H1 (cell line): ENCODE data around the gene RSU1. TPM values are rescaled to one million over a fixed set of nuclear protein-coding genes. Genes with fewer than 3 reads are reported as not detected.
A peak's percentile ranks its signal among the peaks of the same experiment; 100 is the strongest.

Experiments
- CTCF ChIA-PET: fragments of 300-600 bp; sonication (Branson Sonifier 250); formaldehyde crosslinking; loops from one replicate; lab custom pipeline; 2021; ENCODE audit not compliant: partially characterized antibody; lab: Charles Lee
- POLR2A ChIA-PET: fragments of 300-600 bp; sonication (Branson Sonifier 250); formaldehyde crosslinking; loops from one replicate; lab custom pipeline; 2021; ENCODE audit warnings: inconsistent platforms; ENCODE audit not compliant: partially characterized antibody; lab: Charles Lee
- DNase-seq, 2 experiments: peaks; one replicate each; pipeline versions ENCODE4 v3.0.0 to v3.0.0-alpha.2; 2010 to 2022; ENCODE audit warnings: low spot score in 2 of 2, low read depth in 1 of 2, mixed read lengths in 1 of 2
- FAIRE-seq: peaks from 2 replicates; lab custom pipeline; 2011; peaks lifted over from hg19 to GRCh38; lab: Jason Lieb, UNC
- H2AFZ ChIP-seq: 2 replicates; pipeline ENCODE4 v1.8.1; 2012; ENCODE audit warnings: low read length, inconsistent platforms
- H2AK5ac ChIP-seq: 2 replicates; pipeline ENCODE4 v1.6.1; 2013; ENCODE audit warnings: low read depth, low read length
- H2BK120ac ChIP-seq: replicated peaks from 2 replicates; pipeline ENCODE3; 2013; ENCODE audit warnings: low read depth, low read length, inconsistent platforms
- H2BK12ac ChIP-seq: 2 replicates; pipeline ENCODE4 v1.6.1; 2013; ENCODE audit warnings: low read depth, low read length
- H2BK15ac ChIP-seq: 2 replicates; pipeline ENCODE4 v1.6.1; 2013; ENCODE audit warnings: low read length
- H2BK20ac ChIP-seq: 2 replicates; pipeline ENCODE4 v1.6.1; 2013; ENCODE audit warnings: low read length
- H2BK5ac ChIP-seq: 2 replicates; pipeline ENCODE4 v1.6.1; 2013; ENCODE audit warnings: low read depth, low read length
- H3K14ac ChIP-seq: 2 replicates; pipeline ENCODE4 v1.6.1; 2013; ENCODE audit warnings: inconsistent platforms; ENCODE audit not compliant: insufficient read length
- H3K18ac ChIP-seq: 2 replicates; pipeline ENCODE4 v1.6.1; 2013; ENCODE audit warnings: low read length; ENCODE audit errors: extremely low read depth
- H3K23ac ChIP-seq: 2 replicates; pipeline ENCODE4 v1.6.1; 2013; ENCODE audit warnings: inconsistent platforms; ENCODE audit not compliant: insufficient read length
- H3K23me2 ChIP-seq: 2 replicates; pipeline ENCODE4 v1.6.1; 2013; ENCODE audit warnings: low read depth, low read length
- H3K27ac ChIP-seq: 2 replicates; pipeline ENCODE4 v1.6.1; 2011; ENCODE audit warnings: low read depth, low read length, inconsistent platforms
- H3K27me3 ChIP-seq, 4 experiments: replicated peaks in 1 of 4; 1 replicate in 1 of 4; 2 replicates in 3 of 4; pipeline versions ENCODE4 v1.6.1 to v1.8.1; 2011 to 2013; ENCODE audit warnings: low read length in 3 of 4, mild to moderate bottlenecking in 3 of 4, inconsistent platforms in 2 of 4, mixed read lengths in 2 of 4, moderate library complexity in 1 of 4; ENCODE audit not compliant: control insufficient read depth in 3 of 4, insufficient read depth in 3 of 4; ENCODE audit errors: extremely low read depth in 1 of 4
- H3K36me3 ChIP-seq, 4 experiments: 2 replicates each; pipeline versions ENCODE4 v1.6.1 to v1.8.1; 2011 to 2013; ENCODE audit warnings: mild to moderate bottlenecking in 4 of 4, low read length in 3 of 4, moderate library complexity in 2 of 4, control low read depth in 1 of 4, inconsistent platforms in 1 of 4; ENCODE audit not compliant: insufficient read depth in 4 of 4, control insufficient read depth in 2 of 4
- H3K4ac ChIP-seq: replicated peaks from 2 replicates; pipeline ENCODE3; 2013; ENCODE audit warnings: low read length, low read depth, mixed read lengths, inconsistent platforms; ENCODE audit not compliant: insufficient read length
- H3K4me1 ChIP-seq, 4 experiments: replicated peaks in 1 of 4; 1 replicate in 1 of 4; 2 replicates in 3 of 4; pipeline versions ENCODE4 v1.6.1 to v1.8.1; 2011 to 2013; ENCODE audit warnings: low read length in 3 of 4, inconsistent platforms in 2 of 4, mixed read lengths in 1 of 4; ENCODE audit not compliant: insufficient read depth in 4 of 4, control insufficient read depth in 3 of 4
- H3K4me2 ChIP-seq, 2 experiments: 2 replicates each; pipeline versions ENCODE4 v1.6.1 to v1.8.1; 2011 to 2013; ENCODE audit warnings: low read depth in 2 of 2, low read length in 2 of 2, control low read depth in 1 of 2, inconsistent platforms in 1 of 2, mild to moderate bottlenecking in 1 of 2; ENCODE audit not compliant: insufficient read depth in 1 of 2
- H3K4me3 ChIP-seq, 4 experiments: fragments of 200-600, 300-600 bp in 1 of 4; sonication (generic), shearing (Covaris generic), sonication (Bioruptor Twin) in 1 of 4; 2 replicates each; pipeline versions ENCODE4 v1.5.1 to v1.8.1; 2011 to 2016; ENCODE audit warnings: low read length in 4 of 4, low read depth in 3 of 4, control low read depth in 2 of 4, inconsistent platforms in 2 of 4, mild to moderate bottlenecking in 2 of 4, mixed read lengths in 1 of 4, moderate library complexity in 1 of 4; ENCODE audit not compliant: insufficient read depth in 2 of 4; ENCODE audit errors: extremely low read depth in 1 of 4
- H3K56ac ChIP-seq: replicated peaks from 2 replicates; pipeline ENCODE3; 2013; ENCODE audit warnings: low read depth, mild to moderate bottlenecking, mixed read lengths, low read length, inconsistent platforms; ENCODE audit not compliant: insufficient read length
- H3K79me1 ChIP-seq: 2 replicates; pipeline ENCODE4 v1.6.1; 2013; ENCODE audit warnings: low read depth, low read length, control low read depth
- H3K79me2 ChIP-seq, 2 experiments: 2 replicates each; pipeline versions ENCODE4 v1.6.1 to v1.8.1; 2012 to 2013; ENCODE audit warnings: low read length in 2 of 2, mild to moderate bottlenecking in 2 of 2, inconsistent platforms in 1 of 2; ENCODE audit not compliant: insufficient read depth in 2 of 2, control insufficient read depth in 1 of 2
- H3K9ac ChIP-seq, 4 experiments: replicated peaks in 1 of 4; 1 replicate in 1 of 4; 2 replicates in 3 of 4; pipeline versions ENCODE4 v1.6.1 to v1.8.1; 2011 to 2013; ENCODE audit warnings: low read depth in 3 of 4, low read length in 3 of 4, control low read depth in 2 of 4, mild to moderate bottlenecking in 2 of 4, moderate library complexity in 2 of 4, inconsistent platforms in 1 of 4; ENCODE audit errors: extremely low read depth in 1 of 4
- H3K9me3 ChIP-seq, 2 experiments: 2 replicates each; pipeline versions ENCODE4 v1.6.1 to v1.8.1; 2012 to 2013; ENCODE audit warnings: mild to moderate bottlenecking in 2 of 2, moderate library complexity in 2 of 2, control low read depth in 1 of 2, inconsistent platforms in 1 of 2, low read depth in 1 of 2, low read length in 1 of 2, mixed read lengths in 1 of 2; ENCODE audit not compliant: insufficient read depth in 2 of 2
- H4K20me1 ChIP-seq, 2 experiments: replicated peaks in 1 of 2; 2 replicates each; pipeline versions ENCODE3 to v1.8.1; 2011 to 2013; ENCODE audit warnings: inconsistent platforms in 2 of 2, low read length in 2 of 2, mild to moderate bottlenecking in 1 of 2; ENCODE audit not compliant: insufficient read depth in 2 of 2, control insufficient read depth in 1 of 2
- H4K5ac ChIP-seq: 2 replicates; pipeline ENCODE4 v1.6.1; 2013; ENCODE audit warnings: low read length, low read depth, mixed read lengths, inconsistent platforms; ENCODE audit not compliant: insufficient read length
- H4K8ac ChIP-seq: 2 replicates; pipeline ENCODE4 v1.8.0; 2013; ENCODE audit warnings: mild to moderate bottlenecking, moderate library complexity, low read length, inconsistent platforms; ENCODE audit not compliant: insufficient read depth; ENCODE audit errors: extremely low read depth
- H4K91ac ChIP-seq: replicated peaks from 2 replicates; pipeline ENCODE3; 2013; ENCODE audit warnings: low read length, mixed read lengths, inconsistent platforms; ENCODE audit not compliant: insufficient read length
- BCL11A ChIP-seq, 2 experiments: IDR thresholded peaks; one replicate each; pipeline ENCODE4 v1.6.1; 2011; ENCODE audit warnings: low read depth in 2 of 2, low read length in 2 of 2, mild to moderate bottlenecking in 2 of 2
- POU5F1 ChIP-seq: IDR thresholded peaks from 2 replicates; pipeline ENCODE4 v1.6.1; 2011; ENCODE audit warnings: low read depth, mild to moderate bottlenecking, low read length, moderate library complexity
- WGBS, 2 experiments: shearing (Covaris generic) in 1 of 2; methylation state at CpG; one replicate each; pipeline versions ENCODE4 v1.1.6 to v1.1.7; 2013 to 2015; ENCODE audit warnings: low lambda C conversion rate in 2 of 2, mixed read lengths in 2 of 2, inconsistent platforms in 1 of 2, low coverage in 1 of 2, missing lambda C conversion rate in 1 of 2; ENCODE audit not compliant: insufficient replicate concordance in 2 of 2, insufficient coverage in 1 of 2, insufficient read length in 1 of 2; ENCODE audit errors: extremely low coverage in 1 of 2, missing lambda C conversion rate in 1 of 2; 5-methylcytosine and 5-hydroxymethylcytosine counted together
- polyA plus RNA-seq, 7 experiments: library from polyadenylated mRNA; depleted of rRNA in 3 of 7; stranded (reverse) in 5 of 7; unstranded in 2 of 7; fragments of >200 nt in 5 of 7; fragments of 200-250 nt in 2 of 7; gene quantifications; 1 replicate in 5 of 7; 2 replicates in 1 of 7; 4 replicates in 1 of 7; pipeline versions ENCODE4 v1.2.1 to v1.2.3, GENCODE V29; 2011 to 2013; ENCODE audit warnings: missing spikeins in 2 of 7, mixed read lengths in 2 of 7
- total RNA-seq: library from RNA; stranded (reverse); fragmentation: NEBNext Ultra II Directional; extraction: Animal tissue kit (Norgen Biotek cat#: 25700); gene quantifications from 2 replicates; pipeline ENCODE4 v1.2.1, GENCODE V29; 2021

Gene RSU1
- total and polyA plus RNA-seq, 2 of the 8 experiments (the other 6 are each of a cell fraction or from before 2014, with no cell fraction given) = 50.0 to 68.2 TPM

DNA sequence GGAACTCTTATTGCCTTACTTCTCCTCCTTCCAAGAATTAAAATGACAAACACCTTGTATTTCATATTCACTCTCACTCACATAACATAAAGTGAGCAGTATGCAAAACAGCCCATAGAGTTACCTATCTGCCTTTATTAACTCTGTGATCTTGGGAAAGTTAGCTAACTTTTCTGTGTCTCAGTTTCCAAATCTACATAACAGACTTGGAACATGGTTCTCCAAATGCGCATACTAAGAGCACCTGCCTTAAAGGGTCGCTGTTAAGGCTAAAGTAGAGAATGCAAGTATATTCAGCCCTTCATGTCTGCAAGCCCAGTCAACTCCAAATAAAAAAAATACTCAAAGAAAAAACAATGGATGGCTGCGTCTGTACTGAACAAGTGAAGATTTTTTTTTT lies 173.7 kb downstream of the RSU1 start:
- no peaks in the 10 kb centered on the region for H3K23me2 ChIP-seq
- H3K79me1 ChIP-seq = no peaks in the 10 kb centered on the region
- H3K23ac ChIP-seq = no peak overlapping the region
- H2BK12ac ChIP-seq = no peak overlapping the region
- H3K36me3 ChIP-seq = no peaks in the 10 kb centered on the region
- no peak overlapping the region for H2BK20ac ChIP-seq
- H2AFZ ChIP-seq = no peak overlapping the region
- H3K4me3 ChIP-seq = no peak overlapping the region; a peak in 1 of 8 replicates
- DNase-seq = no peak
- no peak for TF ChIP-seq BCL11A (IDR thresholded peaks at IDR 0.05; ENCODE audit: low read depth in 2 of 2, low read length in 2 of 2)
- TF ChIP-seq POU5F1 = peak; percentile 94
- H3K4me2 ChIP-seq = peak overlapping the region in 1 of 2 experiments; percentile 16; a peak in 1 of 4 replicates
- H3K14ac ChIP-seq = no peak overlapping the region
- H2BK5ac ChIP-seq = no peak overlapping the region
- no peak overlapping the region for H3K27ac ChIP-seq
- H2BK120ac ChIP-seq = no peak overlapping the region
- no peak overlapping the region for H2BK15ac ChIP-seq
- H3K79me2 ChIP-seq = no peaks in the 10 kb centered on the region
- no peak overlapping the region for H4K91ac ChIP-seq
- H4K5ac ChIP-seq = no peak overlapping the region
- no peak for FAIRE-seq
- no peaks in the 10 kb centered on the region for H3K9me3 ChIP-seq
- H3K9ac ChIP-seq = no peak overlapping the region
- no peak overlapping the region for H3K18ac ChIP-seq
- 53% methylated on average over 3 of the region's 3 CpGs; no CpG with 5 or more reads in 1 of the 2 experiments for WGBS, 2 experiments
- H4K8ac ChIP-seq = no peak overlapping the region
- ChIA-PET CTCF (interaction anchor here (1.0 to 1.1 kb wide), 2 partner anchors 9 to 11 kb away, joined by 3 read pairs; no protein-coding TSS in a partner anchor), POLR2A (no interaction called here)
- no peaks in the 10 kb centered on the region for H3K27me3 ChIP-seq
- H3K4me1 ChIP-seq = peaks cover 2 to 7% (median 3%) of the 10 kb centered on the region in 4 experiments; a peak in 5 of 7 replicates
- no peak overlapping the region for H3K56ac ChIP-seq
- H3K4ac ChIP-seq = no peak overlapping the region
- H2AK5ac ChIP-seq = no peak overlapping the region
- peaks cover 0 to 2% of the 10 kb centered on the region in 2 experiments for H4K20me1 ChIP-seq
